ENCODE data around the gene GRM8.

GRCh38 chr7:127209886-127210285 is 42.9 kb downstream of the GRM8 start:
- no peak for TF ChIP-seq CTCF (tag by site-specific recombination; IDR thresholded peaks at IDR 0.05)
- TF ChIP-seq PBX3 (CRISPR knock-in tag; IDR thresholded peaks at IDR 0.05) = no peak
- no peak for TF ChIP-seq ZNF747 (tag by site-specific recombination; IDR thresholded peaks at IDR 0.05)
- TF ChIP-seq ZNF114 (tag by site-specific recombination; IDR thresholded peaks at IDR 0.05) = no peak
- TF ChIP-seq PATZ1 (tag by site-specific recombination; IDR thresholded peaks at IDR 0.05) = no peak
- TF ChIP-seq ZNF274 (IDR thresholded peaks at IDR 0.05; ENCODE audit: low read length) = no peak
- TF ChIP-seq ZNF274 (tag by site-specific recombination; IDR thresholded peaks at IDR 0.05; ENCODE audit: borderline replicate concordance) = no peak
- TF ChIP-seq TCF7L2 (IDR thresholded peaks at IDR 0.05; ENCODE audit: borderline replicate concordance, low read depth, low read length) = no peak
- no peak for TF ChIP-seq ZNF580 (tag by site-specific recombination; IDR thresholded peaks at IDR 0.05)
- no peak for TF ChIP-seq ZNF398 (tag by site-specific recombination; IDR thresholded peaks at IDR 0.05)
- no peak for TF ChIP-seq ZNF548 (tag by site-specific recombination; IDR thresholded peaks at IDR 0.05)
- no peak for TF ChIP-seq ZNF121 (tag by site-specific recombination; IDR thresholded peaks at IDR 0.05)
- TF ChIP-seq SP7 (tag by site-specific recombination; IDR thresholded peaks at IDR 0.05) = no peak
- TF ChIP-seq ZNF600 (tag by site-specific recombination; IDR thresholded peaks at IDR 0.05) = no peak
